Vagina (tissue), 2 donors: ENCODE data around the gene RGS19. TPM values are rescaled to one million over a fixed set of nuclear protein-coding genes. Genes with fewer than 3 reads are reported as not detected.

ENCODE experiments used
- DNase-seq, 2 donors: peaks; one replicate each; pipeline ENCODE4 v3.0.0-alpha.2; 2017; ENCODE audit errors: extremely low spot score in 2 of 2
- H3K27ac ChIP-seq: fragments of 200-600 bp; sonication (generic); one replicate; pipeline ENCODE4 v1.5.1; 2019
- H3K27me3 ChIP-seq: fragments of 200-600 bp; sonication (generic); one replicate; pipeline ENCODE4 v1.5.1; 2019
- H3K36me3 ChIP-seq, 2 donors: fragments of 200-600 bp; sonication (generic); one replicate each; pipeline ENCODE4 v1.5.1; 2017 to 2019
- H3K4me1 ChIP-seq: fragments of 200-600 bp; sonication (generic); one replicate; pipeline ENCODE4 v1.5.1; 2019
- H3K4me3 ChIP-seq, 2 donors: fragments of 200-600 bp; sonication (generic); 1 replicate in 1 of 2; 2 replicates in 1 of 2; pipeline ENCODE4 v1.5.1; 2016 to 2019
- H3K9me3 ChIP-seq: fragments of 200-600 bp; sonication (generic); one replicate; pipeline ENCODE4 v1.5.1; 2019
- POLR2A ChIP-seq, 2 donors: fragments of 450-650 bp; IDR thresholded peaks; one replicate each; pipeline ENCODE4 v1.6.1; 2017; ENCODE audit warnings: antibody characterized with exemption in 2 of 2, mild to moderate bottlenecking in 2 of 2, moderate library complexity in 2 of 2
- POLR2AphosphoS5 ChIP-seq, 2 donors: sonication (generic); formaldehyde crosslinking; IDR thresholded peaks; one replicate each; pipeline ENCODE4 v1.9.0; 2017; ENCODE audit warnings: antibody characterized with exemption in 2 of 2, mild to moderate bottlenecking in 2 of 2, low read depth in 1 of 2; ENCODE audit not compliant: insufficient read depth in 1 of 2
- intact Hi-C: fragments of 100-400 bp; cut with DNase I; formaldehyde crosslinking; loops from one replicate; pipeline ENCODE4 v1.15.1; 2023
- total RNA-seq: library from RNA; depleted of rRNA; stranded (reverse); fragments of >200 nt; gene quantifications from one replicate; pipeline ENCODE4 v1.2.3, GENCODE V29; 2016
- TF ChIP-seq, protein P1 (sequence below), 3 experiments: fragments of 450-650 bp in 2 of 3; fragments of 200-600 bp in 1 of 3; sonication (generic) in 1 of 3; IDR thresholded peaks; one replicate each; pipeline ENCODE4 v1.5.1; 2017 to 2019; ENCODE audit warnings: antibody characterized with exemption in 3 of 3, mild to moderate bottlenecking in 2 of 3, moderate library complexity in 2 of 3

RGS19 gene
- total RNA-seq, 1 donor from 2014 or later = 20.6 TPM

DNA sequence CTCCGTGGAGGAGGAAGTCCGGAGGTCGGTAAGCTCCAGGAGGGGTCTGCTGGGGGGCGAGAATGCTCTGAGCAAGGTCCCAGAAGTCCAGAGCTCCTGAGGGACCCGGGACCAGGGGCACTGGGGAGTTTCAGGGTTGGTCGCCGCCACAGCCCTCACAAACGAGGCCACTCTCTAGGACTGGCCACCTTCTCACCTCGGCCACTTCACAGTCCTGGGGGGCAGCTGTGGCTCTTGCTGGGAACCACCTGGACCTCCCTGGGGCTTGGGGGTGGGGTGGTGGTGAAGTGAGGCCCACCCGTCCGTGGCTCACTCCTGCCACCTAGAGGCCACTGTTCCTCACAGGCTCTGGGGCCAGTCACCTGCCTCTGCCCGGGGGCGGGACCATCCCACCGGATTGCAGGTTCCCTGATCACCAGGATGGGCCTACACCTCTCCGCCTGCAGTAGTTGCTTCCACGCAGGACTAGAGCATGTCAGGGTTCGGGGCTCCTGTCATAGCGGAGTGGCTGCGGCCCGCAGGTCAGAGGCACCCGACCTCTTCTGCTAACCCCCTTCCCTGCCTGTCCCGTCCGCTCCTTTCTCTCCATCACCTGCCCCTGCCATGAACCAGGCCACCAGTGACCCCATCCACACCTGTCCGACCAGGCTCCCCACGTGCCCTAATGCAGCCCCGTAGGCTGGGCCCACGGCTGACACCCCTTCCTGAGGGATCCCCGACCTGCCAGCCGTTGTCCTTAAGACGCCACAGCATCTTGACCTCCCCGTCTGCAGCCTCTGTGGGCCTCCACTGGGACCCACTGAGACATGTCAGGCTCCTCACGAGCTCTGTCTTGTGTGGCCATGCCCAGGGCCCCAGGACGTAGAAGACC lies 21.5 kb downstream of the RGS19 start:
- Histone ChIP-seq H3K27ac (no peak overlapping the region), H3K36me3 (no peaks in the 10 kb centered on the region), H3K27me3 (no peaks in the 10 kb centered on the region), H3K4me3 (peak overlapping the region in 1 of 2 donors; percentile 3), H3K4me1 (peaks cover 33% of the 10 kb centered on the region), H3K9me3 (no peaks in the 10 kb centered on the region)
- no peak for DNase-seq
- intact Hi-C loops = no loop called here
- TF ChIP-seq POLR2A (IDR thresholded peaks at IDR 0.05) (no peak), POLR2AphosphoS5 (IDR thresholded peaks at IDR 0.05; ENCODE audit: insufficient read depth in 1 of 2, low read depth in 1 of 2) (no peak)
- TF ChIP-seq, protein P1, sequence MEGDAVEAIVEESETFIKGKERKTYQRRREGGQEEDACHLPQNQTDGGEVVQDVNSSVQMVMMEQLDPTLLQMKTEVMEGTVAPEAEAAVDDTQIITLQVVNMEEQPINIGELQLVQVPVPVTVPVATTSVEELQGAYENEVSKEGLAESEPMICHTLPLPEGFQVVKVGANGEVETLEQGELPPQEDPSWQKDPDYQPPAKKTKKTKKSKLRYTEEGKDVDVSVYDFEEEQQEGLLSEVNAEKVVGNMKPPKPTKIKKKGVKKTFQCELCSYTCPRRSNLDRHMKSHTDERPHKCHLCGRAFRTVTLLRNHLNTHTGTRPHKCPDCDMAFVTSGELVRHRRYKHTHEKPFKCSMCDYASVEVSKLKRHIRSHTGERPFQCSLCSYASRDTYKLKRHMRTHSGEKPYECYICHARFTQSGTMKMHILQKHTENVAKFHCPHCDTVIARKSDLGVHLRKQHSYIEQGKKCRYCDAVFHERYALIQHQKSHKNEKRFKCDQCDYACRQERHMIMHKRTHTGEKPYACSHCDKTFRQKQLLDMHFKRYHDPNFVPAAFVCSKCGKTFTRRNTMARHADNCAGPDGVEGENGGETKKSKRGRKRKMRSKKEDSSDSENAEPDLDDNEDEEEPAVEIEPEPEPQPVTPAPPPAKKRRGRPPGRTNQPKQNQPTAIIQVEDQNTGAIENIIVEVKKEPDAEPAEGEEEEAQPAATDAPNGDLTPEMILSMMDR (IDR thresholded peaks at IDR 0.05) = peak; percentile 39 to 64 (median 58)

DNA sequence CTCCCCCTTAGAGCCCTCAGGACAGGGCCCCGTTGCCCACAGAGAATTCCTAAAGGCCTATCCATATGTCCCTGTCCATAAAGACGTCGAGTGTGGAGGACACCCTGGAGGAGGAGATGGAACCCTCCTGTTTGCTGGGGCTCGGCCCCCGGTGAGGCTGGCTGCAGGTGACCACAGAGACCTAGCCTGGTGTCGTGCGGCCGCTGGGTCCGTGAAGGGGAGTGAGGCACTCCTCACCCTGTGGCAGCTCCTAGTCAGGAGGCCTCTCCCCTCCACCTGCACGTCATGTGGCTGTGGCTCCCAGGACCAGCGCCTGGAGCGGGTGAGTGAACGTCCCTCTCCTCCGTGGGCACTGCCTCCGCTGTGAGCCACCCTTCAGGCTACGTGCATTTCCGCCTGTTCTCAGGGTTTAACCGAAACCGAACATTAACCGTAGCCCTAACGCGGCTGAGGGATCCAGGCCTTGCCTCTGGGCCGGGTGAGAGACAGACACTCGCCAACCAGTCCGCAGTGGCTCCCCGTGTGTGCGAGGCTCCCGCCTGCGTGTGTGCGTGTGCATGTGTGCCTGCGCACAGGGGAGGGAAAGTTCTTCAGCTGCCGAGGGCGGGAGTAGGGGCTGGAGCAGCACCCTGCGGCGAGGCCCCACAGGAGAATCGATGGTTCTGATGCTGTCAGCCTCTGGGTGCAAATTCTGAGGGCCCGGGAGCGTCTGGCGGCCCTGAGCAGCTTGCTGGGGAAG lies 22.3 kb downstream of the RGS19 start:
- Histone ChIP-seq H3K27me3 (no peaks in the 10 kb centered on the region), H3K4me1 (peaks cover 28% of the 10 kb centered on the region), H3K4me3 (peak overlapping the region in 1 of 2 donors; percentile 3), H3K9me3 (no peaks in the 10 kb centered on the region), H3K36me3 (no peaks in the 10 kb centered on the region), H3K27ac (no peak overlapping the region)
- no peak for DNase-seq
- intact Hi-C loops = no loop called here
- TF ChIP-seq POLR2AphosphoS5 (IDR thresholded peaks at IDR 0.05; ENCODE audit: insufficient read depth in 1 of 2, low read depth in 1 of 2) (no peak), POLR2A (IDR thresholded peaks at IDR 0.05) (no peak)

DNA sequence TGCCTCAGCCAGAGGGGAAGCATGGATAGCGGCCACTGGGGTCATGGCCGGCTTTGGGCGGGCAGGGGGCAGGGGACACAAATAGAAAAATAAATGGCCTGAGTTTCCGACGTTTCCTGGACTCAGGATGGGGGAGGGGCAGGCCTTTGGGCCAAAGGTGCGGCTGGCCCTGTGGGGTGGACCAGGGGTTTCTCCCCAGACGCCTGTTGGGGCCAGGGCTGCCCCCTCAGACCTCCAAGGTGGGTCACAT lies 22.8 kb downstream of the RGS19 start:
- no peaks in the 10 kb centered on the region for H3K9me3 ChIP-seq
- H3K4me3 ChIP-seq = no peak overlapping the region
- TF ChIP-seq POLR2A (IDR thresholded peaks at IDR 0.05) (no peak), POLR2AphosphoS5 (IDR thresholded peaks at IDR 0.05; ENCODE audit: insufficient read depth in 1 of 2, low read depth in 1 of 2) (no peak)
- TF ChIP-seq, protein P1 (IDR thresholded peaks at IDR 0.05) = no peak
- no peak overlapping the region for H3K27ac ChIP-seq
- H3K4me1 ChIP-seq = peaks cover 28% of the 10 kb centered on the region
- peaks cover 1% of the 10 kb centered on the region for H3K27me3 ChIP-seq
- intact Hi-C loops = no loop called here
- H3K36me3 ChIP-seq = no peaks in the 10 kb centered on the region
- DNase-seq = no peak

DNA sequence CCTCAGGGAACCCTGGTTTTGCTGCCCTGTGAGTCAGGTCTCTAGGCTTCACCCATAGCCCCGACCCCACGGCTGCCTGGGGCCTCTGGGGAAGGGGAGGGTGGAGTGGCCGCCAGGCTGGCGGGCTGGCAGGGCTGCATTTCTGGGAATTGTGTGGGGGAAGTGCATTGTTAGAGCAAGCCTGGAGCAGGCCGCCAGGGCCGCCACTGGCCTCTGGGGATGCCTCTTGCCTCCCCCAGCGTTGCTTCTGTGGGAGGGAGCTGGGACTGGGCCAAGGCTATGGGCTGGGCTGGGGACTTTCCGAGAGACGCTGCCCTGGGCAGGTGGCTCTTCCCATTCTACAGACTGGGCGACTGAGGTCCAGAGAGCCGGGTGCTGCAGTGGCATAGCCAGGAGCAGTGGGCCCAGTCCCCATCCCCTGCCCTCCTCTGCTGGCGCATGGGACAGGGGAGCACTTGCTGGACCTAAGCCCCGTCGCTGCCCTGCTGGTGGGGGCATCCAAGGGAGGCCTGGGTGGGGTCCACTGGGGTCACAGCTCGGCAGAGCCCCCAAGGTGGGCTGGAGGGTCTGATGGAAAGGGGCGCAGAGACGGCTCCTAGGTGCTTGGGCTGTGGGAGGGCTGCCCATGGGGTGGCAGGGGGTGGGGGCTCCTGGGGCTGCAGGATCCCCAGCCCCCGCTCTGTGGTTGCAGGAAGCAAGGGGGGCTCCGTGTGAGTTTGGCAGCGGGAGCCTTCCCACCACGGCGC lies 23.3 kb downstream of the RGS19 start:
- H3K9me3 ChIP-seq = no peaks in the 10 kb centered on the region
- peaks cover 6% of the 10 kb centered on the region for H3K27me3 ChIP-seq
- no peak for TF ChIP-seq POLR2AphosphoS5 (IDR thresholded peaks at IDR 0.05; ENCODE audit: insufficient read depth in 1 of 2, low read depth in 1 of 2)
- TF ChIP-seq, protein P1 (IDR thresholded peaks at IDR 0.05) = no peak
- no peak for TF ChIP-seq POLR2A (IDR thresholded peaks at IDR 0.05)
- no peak for DNase-seq
- H3K4me3 ChIP-seq = no peak overlapping the region
- intact Hi-C loops = no loop called here
- no peak overlapping the region for H3K27ac ChIP-seq
- H3K36me3 ChIP-seq = no peaks in the 10 kb centered on the region
- peaks cover 28% of the 10 kb centered on the region for H3K4me1 ChIP-seq

DNA sequence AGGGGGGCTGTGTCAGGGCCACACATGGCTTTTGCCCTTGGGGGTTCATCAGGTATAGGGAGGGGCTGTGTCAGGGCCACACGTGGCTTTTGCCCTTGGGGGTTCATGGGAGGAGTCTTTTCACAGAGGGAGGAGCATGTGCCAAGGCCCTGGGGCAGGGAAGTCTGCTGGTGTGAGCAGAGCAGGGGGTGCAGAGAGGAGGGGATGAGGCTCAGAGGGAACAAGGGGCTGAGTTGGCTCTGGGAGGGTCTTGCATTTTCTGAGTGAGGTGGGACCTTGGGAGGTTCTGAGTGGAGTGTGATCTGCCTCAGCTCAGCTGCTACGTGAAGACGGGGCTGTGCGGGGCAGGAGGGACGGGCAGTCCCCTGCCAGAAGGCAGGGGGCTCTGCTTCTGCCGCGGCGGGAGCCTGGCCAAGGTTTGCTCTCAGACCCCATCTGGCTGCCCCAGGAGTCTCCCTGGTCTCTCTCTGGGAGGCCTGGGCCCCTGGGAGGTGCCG lies 23.9 kb downstream of the RGS19 start:
- no peak overlapping the region for H3K4me3 ChIP-seq
- intact Hi-C loops = no loop called here
- H3K27ac ChIP-seq = no peak overlapping the region
- DNase-seq = no peak
- TF ChIP-seq, protein P1 (IDR thresholded peaks at IDR 0.05) = no peak
- TF ChIP-seq POLR2A (IDR thresholded peaks at IDR 0.05) (no peak), POLR2AphosphoS5 (IDR thresholded peaks at IDR 0.05; ENCODE audit: insufficient read depth in 1 of 2, low read depth in 1 of 2) (no peak)
- peaks cover 28% of the 10 kb centered on the region for H3K4me1 ChIP-seq
- peaks cover 8% of the 10 kb centered on the region for H3K27me3 ChIP-seq
- no peaks in the 10 kb centered on the region for H3K36me3 ChIP-seq
- H3K9me3 ChIP-seq = no peaks in the 10 kb centered on the region
